ENCODE measurements around the gene KRT80.

KRT80 gene

GRCh38 chr12:52126605-52127578 lies 64.9 kb downstream of the KRT80 start:
- DNase-seq: no peak

- DNase-seq: no peak
These were observed 65.7 kb downstream of the KRT80 start for GRCh38 chr12:52126050-52126604.

GRCh38 chr12:52125476-52125900 lies 66.3 kb downstream of the KRT80 start:
- peak; percentile 39 for DNase-seq

- DNase-seq: no peak
These were observed 68.2 kb downstream of the KRT80 start for GRCh38 chr12:52123487-52124186.

GRCh38 chr12:52122904-52123303 lies 68.9 kb downstream of the KRT80 start:
- DNase-seq: no peak

- no peak for DNase-seq
These were observed 69.3 kb downstream of the KRT80 start for GRCh38 chr12:52122540-52122871.

GRCh38 chr12:52121824-52122539 lies 69.8 kb downstream of the KRT80 start:
- no peak for DNase-seq

GRCh38 chr12:52120951-52121823 lies 70.6 kb downstream of the KRT80 start:
- DNase-seq: no peak

GRCh38 chr12:52119398-52120254 lies 72.2 kb downstream of the KRT80 start:
- DNase-seq: peak; percentile 59

Data from NCI-H1417 treated with DMSO at 0.1 percent for 48 hours (cell line).